IPS DF 6.9 (cell line): Measurements from ENCODE around the gene SF1.

Experiments
- DNase-seq: peaks from one replicate; pipeline ENCODE4 v3.0.0-alpha.2; 2013; ENCODE audit warnings: low read depth, low spot score
- H3K27ac ChIP-seq: one replicate; pipeline ENCODE4 v1.5.1; 2013; ENCODE audit warnings: low read length, control low read depth
- H3K27me3 ChIP-seq: 2 replicates; pipeline ENCODE4 v1.6.1; 2013; ENCODE audit warnings: mild to moderate bottlenecking, low read length; ENCODE audit not compliant: control insufficient read depth, insufficient read depth
- H3K36me3 ChIP-seq: 2 replicates; pipeline ENCODE4 v1.6.1; 2013; ENCODE audit warnings: low read length; ENCODE audit not compliant: control insufficient read depth, insufficient read depth
- H3K4me1 ChIP-seq: 2 replicates; pipeline ENCODE4 v1.6.1; 2013; ENCODE audit warnings: low read length; ENCODE audit not compliant: control insufficient read depth, insufficient read depth
- H3K4me3 ChIP-seq: 2 replicates; pipeline ENCODE4 v1.5.1; 2013; ENCODE audit warnings: mild to moderate bottlenecking, low read length
- H3K9me3 ChIP-seq: 2 replicates; pipeline ENCODE4 v1.6.1; 2013; ENCODE audit warnings: low read length, inconsistent platforms; ENCODE audit not compliant: control insufficient read depth, insufficient read depth
- WGBS: extraction: QIAGEN DNeasy Blood & Tissue Kit; methylation state at CpG from one replicate; pipeline ENCODE4 v1.1.7; 2013; ENCODE audit warnings: mixed read lengths, missing lambda C conversion rate; ENCODE audit not compliant: insufficient read length, insufficient coverage; 5-methylcytosine and 5-hydroxymethylcytosine counted together

Gene SF1

DNA sequence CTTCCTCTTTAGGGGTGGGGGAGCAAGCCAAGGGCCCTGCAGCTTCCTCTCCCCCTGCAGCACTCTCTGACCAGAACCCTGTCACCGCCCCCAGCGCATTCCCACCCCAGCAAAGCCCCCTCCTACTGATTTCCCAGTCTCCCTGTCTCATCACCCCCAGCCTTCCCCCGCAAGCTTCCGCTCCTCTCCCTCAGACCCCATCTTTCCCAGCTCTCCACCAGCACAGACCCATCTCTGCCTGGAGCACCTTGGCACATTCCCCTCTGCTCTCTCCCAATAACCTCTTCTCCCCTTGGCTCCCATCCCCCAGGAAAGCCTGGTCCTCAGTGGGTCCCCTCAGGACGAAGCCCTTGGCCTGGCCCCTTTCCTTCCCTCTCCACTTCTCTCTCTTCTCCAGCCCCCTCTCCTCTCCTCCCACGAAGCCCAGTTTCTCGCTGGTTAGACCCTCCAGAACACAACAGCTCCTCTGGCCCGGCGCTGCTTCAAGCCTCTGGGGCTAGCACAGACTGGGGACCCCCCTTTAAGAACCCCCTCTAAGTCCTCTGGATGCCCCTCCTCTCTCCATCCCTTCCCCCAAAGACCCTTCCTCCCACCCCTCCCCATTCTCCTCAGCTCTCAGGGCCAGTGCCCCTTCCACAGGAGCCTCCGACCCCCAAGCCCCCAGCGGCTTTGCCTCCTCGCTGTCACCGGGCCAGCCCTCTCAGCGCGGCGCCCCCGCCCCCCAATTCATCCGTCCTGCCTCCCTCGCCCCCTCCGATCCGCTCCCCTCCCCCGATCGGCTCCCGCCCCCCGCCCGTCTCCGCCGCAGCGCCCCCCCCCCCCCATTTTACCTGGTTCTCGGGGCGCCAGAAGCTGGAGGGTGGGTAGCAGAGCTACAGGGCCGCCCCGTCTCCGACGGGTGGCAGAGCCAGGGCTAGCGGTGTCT lies 55.9 kb downstream of the SF1 start:
- H3K27me3 ChIP-seq: peaks cover 7% of the 10 kb centered on the region; the same call in 1 of the 2 replicates
- no peak overlapping the region; the same call in 1 of the 2 replicates for H3K4me3 ChIP-seq
- no peak for DNase-seq
- no peak overlapping the region for H3K27ac ChIP-seq
- H3K9me3 ChIP-seq: no peaks in the 10 kb centered on the region
- no CpG with 5 or more reads among the region's 36 CpGs for WGBS
- no peaks in the 10 kb centered on the region for H3K36me3 ChIP-seq
- peaks cover 16% of the 10 kb centered on the region for H3K4me1 ChIP-seq

DNA sequence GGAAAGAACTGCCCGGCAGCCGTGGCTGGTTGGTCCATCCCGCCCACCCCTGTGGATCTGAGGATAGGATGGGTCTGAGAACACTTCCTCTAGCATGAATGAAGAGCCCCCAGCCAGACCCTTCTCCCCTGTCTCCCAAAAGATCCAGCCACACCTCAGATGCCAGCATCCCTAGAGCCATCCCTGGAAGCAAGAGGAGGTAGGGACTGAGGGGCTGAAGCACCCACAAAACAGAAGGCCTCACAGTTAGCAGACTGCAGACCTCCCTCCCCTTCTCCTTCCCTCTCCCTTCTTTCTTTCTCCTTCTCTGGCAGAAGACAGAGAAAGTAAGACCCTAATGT lies 57.0 kb downstream of the SF1 start:
- no peak for DNase-seq
- no peaks in the 10 kb centered on the region for H3K36me3 ChIP-seq
- no peak overlapping the region for H3K4me3 ChIP-seq
- no peaks in the 10 kb centered on the region for H3K9me3 ChIP-seq
- peaks cover 7% of the 10 kb centered on the region; the same call in 1 of the 2 replicates for H3K27me3 ChIP-seq
- H3K27ac ChIP-seq: no peak overlapping the region
- no CpG with 5 or more reads among the region's 3 CpGs for WGBS
- peaks cover 18% of the 10 kb centered on the region for H3K4me1 ChIP-seq

DNA sequence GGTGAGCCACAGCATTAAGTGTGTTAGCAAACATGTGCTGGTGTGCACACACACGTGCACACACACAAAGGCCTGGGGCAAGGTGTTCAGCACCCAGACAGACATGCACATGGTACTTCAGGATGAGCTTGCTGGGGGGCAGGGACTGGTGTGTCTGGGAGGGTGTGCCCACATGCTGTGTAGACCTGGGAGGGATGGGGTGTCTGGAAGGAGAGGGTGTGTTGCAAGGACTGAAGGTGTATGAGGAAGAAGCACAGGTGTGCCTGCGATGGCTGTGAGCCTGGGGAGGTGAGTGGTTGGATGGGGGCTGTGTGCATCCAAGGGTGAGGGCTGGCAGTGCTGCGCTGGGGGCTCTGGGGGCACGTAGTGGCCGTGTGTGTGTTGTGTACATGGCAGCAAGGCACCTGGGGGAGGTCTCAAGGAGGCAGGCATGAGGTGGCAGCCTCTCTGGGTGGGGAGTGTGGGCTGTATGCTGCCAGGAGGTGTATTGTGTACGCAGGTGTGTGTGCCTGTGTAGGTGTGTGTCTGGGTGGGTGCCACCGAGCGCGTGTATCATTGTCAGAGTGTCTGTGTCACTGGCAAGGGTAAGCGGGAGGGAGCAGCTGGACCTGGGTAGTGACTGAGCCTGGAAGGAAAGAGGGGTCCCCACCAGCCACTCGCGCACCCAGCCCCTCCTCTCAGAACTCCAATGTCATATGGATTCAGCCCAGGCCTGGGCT lies 57.5 kb downstream of the SF1 start:
- WGBS: no CpG with 5 or more reads among the region's 12 CpGs
- Histone ChIP-seq H3K9me3 (no peaks in the 10 kb centered on the region), H3K27me3 (peaks cover 7% of the 10 kb centered on the region; the same call in 1 of the 2 replicates), H3K4me1 (peaks cover 15% of the 10 kb centered on the region), H3K36me3 (no peaks in the 10 kb centered on the region), H3K27ac (no peak overlapping the region), H3K4me3 (no peak overlapping the region)
- no peak for DNase-seq

DNA sequence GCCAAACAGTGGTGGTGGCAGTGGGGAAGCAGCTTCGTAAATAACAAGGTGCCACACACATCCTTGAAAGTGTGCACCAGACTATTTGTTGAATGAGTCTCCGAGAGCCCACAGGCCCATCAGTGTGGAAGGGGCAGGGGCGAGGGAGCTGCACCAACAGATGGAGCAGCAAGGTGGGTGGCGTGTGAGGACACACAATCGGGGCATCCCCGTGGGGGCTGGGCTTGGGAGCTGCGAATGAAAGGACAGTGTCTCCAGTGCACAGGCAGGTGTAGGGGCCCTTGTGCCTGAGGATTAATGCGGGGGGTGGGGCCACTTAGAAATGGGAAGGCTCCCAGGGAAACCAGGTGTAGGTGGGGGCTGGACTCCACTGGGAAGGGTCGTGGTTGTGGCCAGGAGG lies 58.2 kb downstream of the SF1 start:
- Histone ChIP-seq H3K9me3 (no peaks in the 10 kb centered on the region), H3K4me3 (no peak overlapping the region), H3K27me3 (peaks cover 8% of the 10 kb centered on the region; the same call in 1 of the 2 replicates), H3K27ac (no peak overlapping the region), H3K4me1 (peaks cover 12% of the 10 kb centered on the region), H3K36me3 (no peaks in the 10 kb centered on the region)
- DNase-seq: no peak
- no CpG with 5 or more reads among the region's 9 CpGs for WGBS

DNA sequence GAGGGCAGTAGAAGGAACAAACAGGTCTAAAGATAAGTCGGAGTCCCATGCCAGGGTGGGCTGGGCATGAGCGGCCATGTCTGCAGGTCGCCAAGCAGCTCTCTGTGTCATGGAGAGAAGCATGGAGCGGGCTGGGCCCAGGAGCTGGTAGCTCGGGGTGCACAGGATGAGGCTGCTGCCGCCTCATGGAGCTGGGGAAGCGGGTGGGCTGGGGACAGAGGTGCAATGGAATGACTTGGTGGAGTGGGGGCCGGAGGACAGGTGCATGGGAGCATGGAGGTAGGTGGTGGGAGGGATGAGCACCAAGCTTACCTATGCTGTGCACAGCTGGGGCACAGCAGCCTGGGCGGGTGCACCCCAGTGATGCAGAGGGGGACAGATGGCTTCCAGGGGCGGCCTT lies 58.9 kb downstream of the SF1 start:
- H3K4me3 ChIP-seq: no peak overlapping the region
- H3K4me1 ChIP-seq: peaks cover 11% of the 10 kb centered on the region; the same call in 1 of the 2 replicates
- H3K9me3 ChIP-seq: no peaks in the 10 kb centered on the region
- H3K36me3 ChIP-seq: no peaks in the 10 kb centered on the region
- peaks cover 9% of the 10 kb centered on the region; the same call in 1 of the 2 replicates for H3K27me3 ChIP-seq
- no CpG with 5 or more reads among the region's 10 CpGs for WGBS
- DNase-seq: no peak
- H3K27ac ChIP-seq: no peak overlapping the region

DNA sequence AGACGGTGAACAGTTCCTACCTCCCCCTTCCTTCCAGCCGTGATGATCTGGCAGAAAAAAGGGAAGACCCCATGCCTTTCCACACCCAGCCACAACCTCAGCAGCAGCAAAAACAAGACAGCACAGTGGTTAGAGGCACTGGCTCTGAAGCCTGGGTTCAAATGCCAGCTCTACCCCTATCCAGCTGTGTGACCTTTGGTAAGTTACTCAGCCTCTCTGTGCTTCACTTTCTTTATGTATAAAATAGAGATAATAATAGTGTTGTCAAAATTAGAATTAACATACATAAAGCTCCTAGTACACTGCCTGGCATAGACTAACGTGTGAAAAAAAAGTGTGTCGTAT lies 59.6 kb downstream of the SF1 start:
- H3K9me3 ChIP-seq: no peaks in the 10 kb centered on the region
- peaks cover 7% of the 10 kb centered on the region; the same call in 1 of the 2 replicates for H3K4me1 ChIP-seq
- no peak overlapping the region for H3K4me3 ChIP-seq
- H3K36me3 ChIP-seq: no peaks in the 10 kb centered on the region
- no peak overlapping the region for H3K27ac ChIP-seq
- DNase-seq: no peak
- WGBS: no CpG with 5 or more reads among the region's 4 CpGs
- H3K27me3 ChIP-seq: peaks cover 11% of the 10 kb centered on the region; the same call in 1 of the 2 replicates

DNA sequence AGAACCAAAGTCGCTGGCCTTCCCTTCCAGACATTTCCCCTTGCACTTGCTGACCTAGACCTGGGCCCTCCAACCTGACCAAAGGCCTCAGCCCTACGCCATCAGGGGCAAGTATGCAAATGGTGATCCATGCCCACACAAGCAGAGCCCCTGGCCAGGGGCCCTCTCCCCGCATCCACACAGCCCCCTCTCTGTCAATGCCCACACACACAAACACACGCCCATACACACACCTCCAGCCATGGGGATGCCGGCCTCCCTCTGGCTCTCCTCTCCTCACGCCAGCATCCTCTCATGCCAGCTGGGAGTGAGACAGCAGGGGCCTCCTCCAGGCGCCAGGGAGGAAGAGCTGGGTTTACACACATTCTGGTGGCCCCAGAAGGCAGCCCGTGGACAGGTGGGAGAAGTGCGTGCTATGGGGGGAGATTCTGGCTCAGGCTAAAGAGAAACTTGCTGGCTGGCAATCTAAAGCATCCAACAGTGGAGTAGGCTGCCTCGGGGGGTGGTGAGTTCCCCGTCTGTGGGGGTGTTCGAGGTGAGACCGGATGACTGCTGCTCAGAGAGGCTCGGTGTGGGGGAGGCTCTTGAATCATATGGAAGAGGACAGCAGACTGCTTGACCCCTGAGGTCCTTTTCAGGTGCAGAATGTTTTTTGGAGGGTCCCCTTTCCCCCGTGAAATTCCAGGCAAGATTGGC lies 60.1 kb downstream of the SF1 start:
- Histone ChIP-seq H3K27ac (no peak overlapping the region), H3K36me3 (no peaks in the 10 kb centered on the region), H3K4me1 (peaks cover 6% of the 10 kb centered on the region; the same call in 1 of the 2 replicates), H3K9me3 (no peaks in the 10 kb centered on the region), H3K4me3 (no peak overlapping the region), H3K27me3 (peaks cover 11% of the 10 kb centered on the region; the same call in 1 of the 2 replicates)
- no CpG with 5 or more reads among the region's 15 CpGs for WGBS
- DNase-seq: no peak

DNA sequence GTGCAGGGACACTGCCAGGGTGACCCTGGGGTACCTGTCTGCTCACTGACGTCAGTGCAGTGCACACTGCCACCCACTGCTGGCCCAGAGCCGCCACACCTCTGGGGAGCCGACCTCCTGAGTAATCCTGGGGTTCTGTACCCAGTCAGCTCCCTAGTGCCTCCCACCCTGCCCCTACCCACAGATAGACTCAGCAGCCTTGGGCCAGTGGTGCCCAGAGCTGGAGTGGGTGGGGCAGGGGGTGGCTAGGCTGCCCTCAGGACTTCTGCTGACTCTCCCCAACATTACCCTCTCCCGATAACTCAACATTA lies 61.1 kb downstream of the SF1 start:
- no peak overlapping the region for H3K27ac ChIP-seq
- WGBS: no CpG with 5 or more reads among the region's 4 CpGs
- H3K4me1 ChIP-seq: peaks cover 10% of the 10 kb centered on the region; the same call in 1 of the 2 replicates
- H3K27me3 ChIP-seq: peaks cover 14% of the 10 kb centered on the region; the same call in 1 of the 2 replicates
- H3K9me3 ChIP-seq: no peaks in the 10 kb centered on the region
- no peak overlapping the region for H3K4me3 ChIP-seq
- no peaks in the 10 kb centered on the region for H3K36me3 ChIP-seq
- no peak for DNase-seq

DNA sequence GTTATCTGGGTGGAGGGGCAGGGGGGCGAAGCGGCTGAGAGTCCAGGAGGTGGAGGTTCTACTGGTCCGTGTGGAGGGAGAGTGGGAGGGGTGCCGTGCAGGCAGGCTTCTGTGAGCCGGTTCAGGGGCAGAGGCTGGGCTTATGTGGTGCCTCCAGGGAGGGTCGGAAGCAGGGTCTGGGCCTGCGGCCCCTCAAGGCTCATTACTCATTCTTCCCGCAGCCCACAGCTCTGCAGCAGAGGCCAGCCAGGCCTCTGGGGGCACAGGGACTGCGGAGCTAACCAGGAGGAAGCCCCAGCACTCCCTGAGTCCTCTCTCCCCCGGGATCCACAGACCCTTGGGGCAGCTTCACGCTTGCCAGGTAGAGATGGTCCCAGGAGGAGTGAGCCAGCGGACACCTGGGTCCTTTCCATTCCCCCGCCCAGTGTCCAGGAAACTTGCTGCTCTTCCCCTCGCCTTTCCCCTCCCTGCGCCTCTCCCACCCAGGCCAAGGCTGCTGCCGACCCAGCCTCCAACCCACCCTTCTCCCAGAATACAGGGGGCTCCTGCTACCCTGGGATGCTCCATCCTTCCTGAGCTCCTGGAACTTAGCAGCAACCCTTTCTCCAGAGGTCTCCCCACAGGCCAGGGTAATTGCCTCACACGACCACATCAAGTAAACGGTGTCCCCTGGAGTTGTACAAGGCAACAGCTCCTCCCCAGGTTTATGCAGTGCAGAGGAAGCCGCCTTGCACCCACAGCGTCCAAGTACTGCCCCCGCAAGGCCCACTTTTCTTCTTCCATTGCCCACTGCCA lies 61.7 kb downstream of the SF1 start:
- DNase-seq: no peak
- H3K36me3 ChIP-seq: no peaks in the 10 kb centered on the region
- H3K4me3 ChIP-seq: no peak overlapping the region
- H3K27me3 ChIP-seq: peaks cover 11% of the 10 kb centered on the region; the same call in 1 of the 2 replicates
- peaks cover 14% of the 10 kb centered on the region for H3K4me1 ChIP-seq
- no CpG with 5 or more reads among the region's 21 CpGs for WGBS
- no peak overlapping the region for H3K27ac ChIP-seq
- H3K9me3 ChIP-seq: no peaks in the 10 kb centered on the region
